ENCODE data around the gene PRAC1.
"Not testable (repeated sequence)": the region's sequence is repeated elsewhere in the genome, so short reads cannot be mapped to it uniquely, and the experiment has no call there.

The PRAC1 gene

DNA sequence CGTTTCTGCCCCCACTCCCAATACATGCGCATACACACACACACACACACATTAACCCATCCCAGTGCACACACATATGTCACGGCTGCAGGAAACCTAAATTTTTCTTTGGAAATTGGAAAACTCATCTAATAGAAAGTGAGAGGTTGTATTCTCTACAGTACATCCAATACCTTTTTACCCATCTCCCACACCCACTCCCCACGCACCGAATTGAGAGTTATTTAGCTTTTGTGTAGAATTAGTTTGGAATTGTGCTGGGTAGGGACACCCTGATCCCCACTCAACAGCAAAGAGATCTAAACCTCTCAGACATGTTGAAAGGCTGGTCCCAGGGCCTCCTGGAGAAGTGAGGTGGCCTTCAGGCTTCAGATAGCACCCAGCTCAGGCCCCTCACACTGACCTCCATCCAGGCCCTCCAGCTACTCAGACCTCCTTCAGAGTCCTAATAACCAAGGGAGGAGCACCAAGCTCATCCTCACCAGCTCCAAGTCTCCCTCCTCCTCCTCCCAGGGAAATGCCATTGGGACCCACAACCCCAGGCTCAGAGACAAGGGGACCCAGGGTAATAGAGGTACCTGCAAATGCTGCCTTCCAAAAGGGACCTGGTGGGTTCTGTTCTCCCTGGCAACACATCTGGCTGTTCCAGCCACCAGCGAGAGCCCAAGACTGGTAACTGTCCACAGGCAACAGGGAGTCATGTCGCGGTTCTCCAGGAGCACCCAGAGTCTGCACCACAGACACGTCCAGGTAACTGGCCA lies 5.3 kb upstream of the PRAC1 start:
- H3K27ac ChIP-seq: peak overlapping the region; percentile 91
- DNase-seq (ENCODE audit: low read depth, low spot score): no peak

DNA sequence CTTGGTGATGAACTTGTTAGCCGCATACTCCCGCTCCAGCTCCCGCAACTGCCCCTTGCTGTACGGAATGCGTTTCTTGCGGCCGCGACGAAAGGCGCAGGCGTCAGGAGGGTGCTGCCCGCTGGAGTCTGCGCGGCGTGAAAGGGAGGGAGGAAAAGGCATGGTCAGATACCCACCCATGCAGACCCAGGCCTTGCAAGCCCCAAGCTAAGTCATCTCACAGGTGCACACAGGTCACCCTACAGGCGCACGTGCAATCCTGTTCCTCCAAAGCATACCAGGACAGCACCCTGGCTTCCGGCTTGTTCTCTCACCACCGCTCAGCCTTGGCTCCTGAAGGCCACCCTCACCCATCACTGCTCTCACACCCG lies 4.6 kb upstream of the PRAC1 start:
- no peak overlapping the region for H3K27ac ChIP-seq
- no peak for DNase-seq (ENCODE audit: low read depth, low spot score)

DNA sequence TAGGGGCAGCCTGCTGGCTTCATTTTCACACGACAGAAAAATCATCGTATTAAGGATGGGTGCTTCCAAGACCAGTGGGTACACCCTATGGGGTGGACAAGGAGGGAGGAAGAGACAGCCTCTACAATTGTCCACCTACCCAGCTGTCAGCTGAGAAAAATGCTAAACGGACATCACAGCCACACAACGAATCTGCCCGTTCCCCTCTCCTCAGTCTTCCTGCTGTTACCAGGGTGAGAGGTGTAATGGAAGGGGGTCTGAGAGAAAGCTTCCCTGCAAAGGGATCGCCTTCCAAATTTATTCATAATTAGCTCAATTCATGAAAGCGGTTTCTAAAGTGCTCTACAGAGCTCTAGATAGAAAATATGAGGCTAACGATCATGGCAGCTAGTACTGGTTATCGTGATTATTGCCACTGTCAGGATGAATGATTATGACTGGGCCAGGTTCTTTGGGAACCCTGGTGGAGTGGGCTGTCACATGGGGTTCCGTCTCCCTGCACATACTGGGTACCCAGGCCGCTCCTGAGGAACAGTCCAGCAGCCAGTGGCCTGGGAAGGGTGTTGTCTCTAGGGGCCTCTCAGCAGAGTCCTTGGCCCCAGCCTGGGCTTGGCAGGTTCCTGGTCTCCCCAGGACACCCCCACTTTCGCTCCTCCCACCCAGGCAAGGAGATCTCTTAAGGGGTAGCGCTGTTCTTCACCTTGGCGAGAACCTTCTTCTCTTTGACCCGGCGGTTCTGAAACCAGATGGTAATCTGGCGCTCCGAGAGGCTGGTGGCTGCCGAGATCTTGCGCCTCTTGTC lies 4.0 kb upstream of the PRAC1 start:
- no peak for DNase-seq (ENCODE audit: low read depth, low spot score)
- H3K27ac ChIP-seq: no peak overlapping the region

DNA sequence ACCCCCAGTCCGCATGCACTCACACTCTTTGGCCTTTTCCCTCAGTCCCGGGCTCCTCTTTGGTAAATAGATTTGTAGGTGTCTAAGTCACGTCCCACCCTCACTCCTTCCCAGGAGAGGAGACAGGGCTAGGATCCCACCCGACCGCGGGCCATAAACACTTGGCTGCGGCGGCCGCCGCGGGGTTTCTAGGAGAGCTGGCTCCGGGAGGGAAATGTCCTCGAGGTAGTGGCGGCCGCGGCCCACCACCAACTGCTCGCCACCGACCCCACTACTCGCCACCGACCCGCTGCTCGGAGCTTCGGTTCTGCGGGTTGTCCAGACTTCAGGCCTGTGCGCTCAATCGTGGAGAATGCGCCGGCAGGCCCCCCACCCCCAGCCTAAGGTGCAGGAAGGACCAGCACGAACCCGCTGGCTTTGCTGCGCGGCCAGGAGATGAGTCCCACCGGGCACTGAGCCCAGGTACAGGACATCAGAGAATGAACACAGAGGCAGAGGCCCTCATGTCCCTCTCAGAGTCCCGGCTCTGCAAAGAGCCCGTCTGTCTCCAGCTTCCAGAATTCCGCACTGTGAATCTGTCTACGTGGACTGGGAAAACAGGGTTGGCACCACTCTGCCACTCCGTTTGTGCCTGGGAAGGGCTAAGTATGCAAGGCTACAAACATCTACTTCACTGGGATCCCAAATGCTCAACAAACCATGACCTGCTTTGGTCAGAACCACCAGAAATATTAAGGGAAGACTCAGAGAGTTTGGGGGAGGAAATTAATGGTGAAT lies 3.2 kb upstream of the PRAC1 start:
- DNase-seq (ENCODE audit: low read depth, low spot score): no peak

DNA sequence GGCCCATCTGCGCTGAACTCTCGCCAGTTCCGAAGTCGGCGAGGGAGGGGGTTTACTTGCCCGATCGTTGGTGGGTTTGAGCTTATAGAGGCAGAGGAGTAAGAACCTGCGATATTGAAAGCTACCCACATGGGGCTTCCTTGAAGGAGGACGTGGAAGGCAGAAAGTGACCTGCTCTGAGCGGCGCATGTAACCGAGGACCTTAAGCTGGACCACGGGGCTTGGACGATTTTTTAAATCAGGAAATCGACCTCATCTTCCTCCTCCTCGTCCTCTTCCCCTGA lies 2.6 kb upstream of the PRAC1 start:
- no peak for DNase-seq (ENCODE audit: low read depth, low spot score)
- H3K27ac ChIP-seq: no peak overlapping the region

More for the DNA sequence above, 3.2 kb upstream of the PRAC1 start:
- no peak overlapping the region for H3K27ac ChIP-seq

DNA sequence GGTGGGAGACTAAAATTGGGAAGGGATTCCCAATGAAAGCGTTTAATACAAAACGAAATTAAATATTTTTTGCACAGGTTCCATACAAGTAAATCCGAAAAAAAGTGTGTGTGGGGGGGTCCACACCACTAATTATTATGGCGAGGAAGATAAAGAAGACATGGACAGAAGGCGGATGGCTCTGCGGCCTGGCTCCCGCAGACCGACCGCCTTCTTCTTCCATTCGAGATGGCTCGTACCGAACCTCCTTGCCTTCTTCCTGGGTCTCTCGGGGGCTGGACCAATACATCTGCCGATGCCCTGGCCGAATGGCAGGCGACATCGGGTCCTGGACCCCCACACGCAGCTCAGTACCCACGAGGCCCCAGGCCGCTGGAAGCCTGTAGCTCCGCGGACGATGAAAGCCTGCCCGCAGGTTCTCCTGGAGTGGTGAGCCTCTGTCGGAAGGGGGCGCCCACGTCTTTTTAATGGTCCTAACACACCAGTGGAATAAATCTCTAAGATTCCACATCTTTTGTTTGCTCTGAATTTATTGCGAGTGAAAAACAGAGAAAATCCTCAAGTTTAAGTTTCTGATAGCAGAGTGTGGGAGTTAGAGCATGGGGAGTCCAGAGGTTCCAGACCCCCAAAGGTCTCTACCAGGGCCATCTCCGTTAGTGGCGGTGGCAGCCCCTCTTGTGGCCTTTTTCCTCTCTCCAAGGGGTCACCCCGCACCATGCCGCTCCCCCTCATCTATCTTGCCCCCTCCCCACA lies 2.1 kb upstream of the PRAC1 start:
- H3K27ac ChIP-seq: peak overlapping the region; percentile 85
- no peak for DNase-seq (ENCODE audit: low read depth, low spot score)

DNA sequence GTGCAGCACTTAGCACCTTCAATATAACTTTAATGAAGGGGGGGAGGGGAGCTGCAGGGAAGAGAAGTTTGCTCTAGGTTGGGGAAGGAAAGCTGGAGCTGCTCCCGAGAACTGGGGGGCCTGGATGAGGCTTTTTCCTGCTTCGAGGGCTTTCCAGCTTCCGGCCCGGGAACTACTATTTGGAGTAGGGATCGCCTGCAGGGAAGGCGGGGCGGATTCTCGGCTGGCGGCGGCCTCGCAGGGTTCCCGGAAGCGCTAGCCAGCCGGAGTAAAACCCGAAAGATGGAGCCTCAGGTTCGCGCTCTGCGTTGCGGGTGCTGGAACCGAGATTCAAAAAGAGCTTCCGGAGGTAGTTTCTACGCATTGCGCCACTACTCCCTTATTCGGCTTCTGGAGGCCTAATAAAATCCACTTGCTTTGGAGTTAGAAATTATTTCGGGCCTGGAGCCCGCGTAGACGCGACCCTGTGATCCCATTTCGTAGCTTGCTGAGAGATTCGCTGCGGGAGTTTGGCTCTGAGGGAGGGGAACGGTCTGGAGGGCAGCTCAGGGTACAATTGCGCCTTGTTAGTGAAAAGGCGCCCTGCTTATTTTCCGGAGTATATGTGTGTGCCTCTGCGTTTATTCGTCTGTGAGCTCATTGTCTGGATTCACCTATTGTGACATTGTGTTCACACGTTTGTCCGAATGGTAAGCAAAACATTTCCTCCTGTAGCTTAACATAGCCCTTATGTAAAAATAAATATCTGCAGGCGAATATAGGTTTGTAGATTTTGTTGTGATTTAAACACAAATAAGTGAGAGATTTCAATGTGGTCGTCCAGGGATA lies 1.3 kb upstream of the PRAC1 start:
- no peak for DNase-seq (ENCODE audit: low read depth, low spot score)
- peak overlapping the region; percentile 85 for H3K27ac ChIP-seq

DNA sequence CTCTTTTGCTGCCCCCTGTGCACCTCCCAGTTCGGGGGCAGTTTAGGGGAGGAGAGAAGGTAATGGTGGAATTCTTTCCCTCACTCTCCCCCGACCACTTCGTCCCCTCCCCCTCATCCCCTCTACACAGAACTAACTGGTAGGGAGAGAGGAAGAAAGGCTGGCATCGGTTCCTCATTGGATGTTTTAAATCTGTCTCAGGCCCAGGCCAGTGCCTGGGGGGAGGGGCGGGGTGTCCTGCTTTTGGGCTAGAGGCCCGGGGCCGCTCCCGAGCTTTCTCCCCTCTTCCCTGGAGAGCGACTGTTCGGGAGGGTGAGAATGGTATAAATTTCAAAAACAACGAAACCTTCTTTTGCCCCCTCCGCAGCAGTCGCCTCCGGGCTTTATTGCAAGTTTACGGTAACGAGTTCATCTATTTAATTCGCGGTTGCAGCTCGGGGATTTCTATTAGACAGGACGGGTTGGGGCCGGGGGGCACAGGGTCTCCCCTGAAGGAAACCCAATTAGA lies 651 bp upstream of the PRAC1 start, which contains the start of gene PRAC2:
Gene PRAC2, plus strand, starts transcription at position 271 of the 508 bp plus-strand sequence. CDS start 1,226 bp downstream, outside the sequence.
- no peak for DNase-seq (ENCODE audit: low read depth, low spot score)

DNA sequence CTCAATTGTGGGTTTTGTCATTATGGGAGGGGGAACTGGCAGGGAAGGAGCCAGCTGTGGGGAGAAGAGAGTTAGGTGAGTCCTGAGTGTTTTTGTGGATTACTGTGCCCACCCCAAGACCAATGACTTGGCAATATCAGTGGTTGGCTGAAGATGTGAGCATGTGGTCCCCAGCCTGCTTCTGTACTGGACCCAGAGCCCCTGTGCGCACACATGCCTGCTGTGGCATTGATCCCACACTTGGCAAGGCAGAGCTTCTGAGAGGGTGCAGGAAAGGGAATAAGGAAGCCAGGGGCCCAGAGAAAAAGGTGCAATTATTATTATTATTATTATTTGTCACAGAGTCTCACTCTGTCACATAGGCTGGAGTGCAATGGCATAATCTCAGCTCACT lies 1.3 kb downstream of the PRAC1 start:
- DNase-seq (ENCODE audit: low read depth, low spot score): no peak

More for the DNA sequence above, 651 bp upstream of the PRAC1 start, which contains the start of gene PRAC2:
- peak within 1 kb of the TSS; percentile 85 for H3K27ac ChIP-seq

DNA sequence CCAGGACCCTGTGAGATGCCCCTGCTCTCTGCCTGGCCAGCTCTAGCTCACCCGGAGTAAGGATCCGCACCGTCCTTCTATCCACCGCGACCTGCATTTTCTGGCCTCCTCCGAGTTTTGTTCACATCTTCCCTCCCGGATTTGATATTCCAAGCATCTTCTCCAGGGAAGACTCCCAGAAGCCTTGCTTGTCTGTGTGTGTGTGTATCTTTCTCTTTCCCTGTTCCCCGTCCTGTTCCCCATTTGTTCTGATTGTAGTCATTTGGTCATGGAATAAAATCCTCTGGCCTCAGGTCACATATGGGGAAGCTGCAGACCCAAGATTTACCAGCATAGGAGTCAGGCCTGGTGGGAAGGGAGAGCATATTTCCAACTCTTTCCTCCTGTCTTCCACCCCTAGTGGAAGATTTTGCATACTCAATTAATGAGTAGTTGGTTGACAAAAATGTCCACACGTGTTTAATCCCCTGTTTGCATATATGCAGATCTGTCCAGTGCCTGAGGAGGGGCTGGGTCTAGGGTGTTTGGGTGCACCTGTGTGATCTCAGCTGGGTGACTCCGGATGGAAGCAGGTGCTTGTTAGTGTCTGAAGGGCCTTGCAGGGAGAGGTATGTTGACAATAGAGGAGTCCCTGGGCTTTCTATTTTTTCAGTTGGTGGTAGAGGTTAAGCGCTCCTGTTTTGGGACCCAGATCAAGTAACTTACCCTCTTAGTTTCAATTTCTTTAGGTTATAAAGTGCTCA lies 1.9 kb downstream of the PRAC1 start:
- DNase-seq (ENCODE audit: low read depth, low spot score): no peak
- H3K27ac ChIP-seq: peak overlapping the region; percentile 85

More for the DNA sequence above, 1.3 kb downstream of the PRAC1 start:
- H3K27ac ChIP-seq: peak overlapping the region; percentile 85

DNA sequence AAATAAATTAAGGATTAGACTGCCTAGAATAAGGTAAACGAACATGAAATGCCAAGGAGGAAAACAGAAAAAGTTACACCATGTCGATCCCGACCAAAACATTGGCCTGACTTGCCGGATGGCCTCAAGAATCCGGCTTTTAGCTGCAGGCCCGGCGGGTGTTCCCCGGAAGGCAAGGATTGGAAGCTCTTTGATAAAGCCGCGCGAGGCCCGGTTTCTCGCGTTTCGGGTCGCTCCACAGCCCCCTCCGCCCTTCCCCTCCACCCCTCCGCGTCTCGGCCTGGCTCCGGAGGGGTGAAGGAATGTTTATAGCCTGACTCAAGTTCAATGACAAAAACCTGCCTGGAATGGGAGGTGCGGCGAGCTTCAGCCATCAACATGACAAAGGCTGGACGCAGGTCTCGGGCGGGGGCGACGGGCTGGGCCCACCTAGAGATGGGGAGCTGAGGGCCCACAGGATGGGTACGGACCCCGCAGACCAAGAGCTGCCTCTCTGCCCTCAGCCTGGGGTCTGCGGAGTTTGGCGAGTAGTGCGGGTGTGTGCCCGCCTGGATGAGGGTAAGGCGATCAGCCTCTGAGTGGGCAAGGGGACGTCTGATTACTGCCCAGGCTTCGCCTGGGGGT lies 2.6 kb downstream of the PRAC1 start:
- peak overlapping the region; percentile 85 for H3K27ac ChIP-seq
- DNase-seq (ENCODE audit: low read depth, low spot score): no peak

DNA sequence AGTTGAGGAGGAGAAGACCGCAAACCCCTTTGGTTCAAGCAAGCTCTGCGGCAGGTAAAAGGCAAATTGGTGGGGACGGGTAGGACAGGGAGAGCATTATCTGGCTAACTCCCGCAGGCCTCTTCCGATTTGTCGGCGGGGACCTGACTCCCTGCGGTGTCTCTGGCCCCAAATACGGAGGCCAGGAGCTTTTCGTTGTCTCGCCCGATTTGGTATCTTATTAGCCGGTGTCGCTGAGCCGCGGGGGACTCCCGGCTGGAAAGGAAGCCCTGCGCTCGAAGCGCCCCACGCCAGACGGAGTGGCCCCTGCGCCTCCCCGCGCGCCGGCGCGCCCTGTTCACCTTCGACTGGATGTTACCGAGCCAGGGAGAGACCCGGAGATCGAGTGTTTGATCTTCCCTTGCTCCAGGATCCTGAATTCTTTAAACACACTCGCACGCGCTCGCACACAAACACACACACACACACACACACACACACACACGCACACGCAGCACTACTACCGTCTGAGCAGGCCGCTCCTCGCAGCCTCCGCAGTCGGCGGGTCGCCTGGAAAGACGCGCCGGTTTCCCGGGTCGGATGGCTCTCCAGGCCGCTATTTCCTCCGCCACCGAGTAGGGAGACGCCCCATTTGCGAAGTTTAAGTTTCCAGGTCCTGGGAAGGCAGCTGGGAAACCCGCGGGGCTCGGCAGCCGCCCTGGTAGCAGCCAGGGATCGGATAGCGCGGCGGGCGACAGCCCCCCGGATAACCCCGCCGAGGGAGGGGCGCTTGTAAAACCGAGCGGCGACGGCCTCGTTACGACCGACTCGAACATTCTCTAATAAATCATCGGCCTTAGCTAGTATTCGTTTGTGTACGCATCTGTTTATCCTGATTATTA lies 3.3 kb downstream of the PRAC1 start:
- peak overlapping the region; percentile 85 for H3K27ac ChIP-seq
- no peak for DNase-seq (ENCODE audit: low read depth, low spot score)

DNA sequence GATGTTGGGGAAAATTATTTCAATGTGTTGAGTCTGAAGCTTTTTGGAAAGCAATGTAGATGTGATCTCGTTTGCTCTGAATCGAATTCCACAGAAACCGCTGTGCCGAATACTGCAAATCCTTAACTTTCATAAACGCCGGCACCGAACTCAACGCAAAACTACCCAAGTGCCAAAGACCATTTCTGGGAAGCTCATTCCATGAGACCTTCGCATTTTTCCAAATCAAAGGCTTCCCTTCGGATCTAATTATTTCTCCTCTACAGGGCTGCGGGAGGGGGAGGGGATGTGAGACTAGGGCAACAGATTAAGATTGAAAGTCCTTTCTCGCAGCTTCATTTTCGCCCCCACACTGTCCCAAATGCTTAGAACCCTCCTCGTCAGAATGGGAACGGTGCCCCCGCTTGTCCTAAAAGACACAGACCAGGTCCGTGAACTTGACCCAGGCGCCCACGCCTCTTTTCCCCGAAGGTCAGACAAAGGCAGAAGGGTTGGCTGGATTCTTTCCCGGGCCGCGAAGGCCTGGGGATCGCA lies 4.0 kb downstream of the PRAC1 start:
- no peak for DNase-seq (ENCODE audit: low read depth, low spot score)

DNA sequence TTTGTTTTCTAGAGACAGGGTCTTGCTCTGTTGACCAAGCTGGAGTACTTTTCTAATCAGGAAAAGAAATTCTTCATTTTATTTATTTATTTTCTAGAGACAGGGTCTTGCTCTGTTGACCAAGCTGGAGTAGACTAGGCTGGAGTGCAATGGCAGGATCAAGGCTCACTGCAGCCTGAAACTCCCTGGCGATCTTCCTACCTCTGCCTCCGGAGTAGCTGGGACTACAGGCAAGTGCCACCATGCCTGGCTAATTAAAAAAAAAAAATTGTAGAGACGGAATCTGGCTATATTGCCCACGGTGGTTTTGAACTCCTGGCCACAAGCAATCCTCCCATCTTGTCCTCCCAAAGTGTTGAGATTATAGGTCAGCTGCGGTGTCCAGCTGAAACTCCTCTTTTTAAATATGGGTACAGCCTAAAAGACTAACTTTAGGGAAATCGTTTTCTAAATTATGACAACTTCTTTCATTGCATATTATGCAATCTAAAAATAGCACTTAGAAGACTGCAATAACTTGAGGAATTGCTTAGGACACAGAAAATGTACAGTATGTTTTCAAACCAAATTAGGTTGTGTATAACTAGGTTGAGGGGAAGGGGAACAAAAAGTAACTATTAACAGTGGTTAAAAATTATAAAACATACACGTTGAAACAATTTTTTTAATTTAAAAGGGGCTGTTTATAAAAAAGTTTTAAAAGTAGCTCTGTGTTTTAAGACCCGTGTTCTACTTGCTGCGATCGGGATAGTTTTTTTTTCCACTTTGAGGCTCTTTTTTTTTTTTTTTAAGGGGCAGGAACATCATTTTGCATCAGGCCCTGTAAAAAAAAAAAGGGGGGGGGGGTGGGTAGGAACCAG lies 4.7 kb downstream of the PRAC1 start:
- DNase-seq (ENCODE audit: low read depth, low spot score): no peak
- H3K27ac ChIP-seq: peak overlapping the region; percentile 85

More for the DNA sequence above, 4.0 kb downstream of the PRAC1 start:
- peak overlapping the region; percentile 85 for H3K27ac ChIP-seq

DNA sequence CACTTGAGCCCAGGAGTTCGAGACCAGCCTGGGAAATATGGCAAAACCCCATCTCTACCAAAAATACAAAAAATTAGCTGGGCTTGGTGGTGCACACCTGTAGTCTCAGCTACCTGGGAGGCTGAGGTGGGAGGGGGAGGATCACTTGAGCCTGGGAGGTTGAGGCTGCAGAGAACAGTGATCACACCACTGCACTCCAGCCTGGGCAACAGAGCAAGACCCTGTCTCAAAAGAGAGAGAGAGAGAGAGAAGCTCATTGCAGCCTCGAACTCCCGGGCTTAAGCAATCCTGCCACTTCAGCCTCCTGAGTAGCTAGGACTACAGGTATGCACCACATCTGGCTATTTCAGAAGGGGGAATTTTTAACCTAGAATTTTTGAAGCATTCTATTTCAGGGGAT lies 5.8 kb downstream of the PRAC1 start:
- not testable (repeated sequence) for H3K27ac ChIP-seq; DNase-seq (ENCODE audit: low read depth, low spot score)

Data from epithelial cell of prostate (primary cell).